ENCODE measurements around the gene FES.

DNA sequence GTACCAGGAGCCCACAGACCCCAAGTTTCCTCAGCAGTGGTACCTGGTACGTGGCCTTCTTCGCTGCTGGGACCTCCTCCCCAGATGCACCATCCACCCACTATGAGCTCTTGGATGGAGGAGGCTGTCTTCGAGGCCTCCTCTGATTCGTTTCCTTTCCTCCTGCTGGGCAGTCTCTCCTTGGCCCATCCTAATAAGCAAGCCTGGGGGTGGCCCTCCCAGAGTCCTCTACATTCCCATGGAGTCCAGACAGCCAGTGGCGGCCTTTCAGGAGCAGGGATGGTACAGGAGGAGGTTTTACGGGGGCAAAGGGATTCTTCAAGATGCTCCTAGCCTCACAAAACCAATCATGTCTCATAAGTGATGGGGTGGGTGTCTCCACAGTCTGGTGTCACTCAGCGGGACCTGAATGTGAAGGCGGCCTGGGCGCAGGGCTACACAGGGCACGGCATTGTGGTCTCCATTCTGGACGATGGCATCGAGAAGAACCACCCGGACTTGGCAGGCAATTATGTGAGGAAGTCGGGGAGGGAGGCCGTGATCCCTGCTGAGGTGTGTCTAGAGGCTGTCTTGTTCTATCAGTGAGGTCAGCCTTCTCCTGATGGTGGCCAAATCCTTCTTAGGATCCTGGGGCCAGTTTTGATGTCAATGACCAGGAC lies 7.7 kb upstream of the FES start:
- TF ChIP-seq, protein P1, sequence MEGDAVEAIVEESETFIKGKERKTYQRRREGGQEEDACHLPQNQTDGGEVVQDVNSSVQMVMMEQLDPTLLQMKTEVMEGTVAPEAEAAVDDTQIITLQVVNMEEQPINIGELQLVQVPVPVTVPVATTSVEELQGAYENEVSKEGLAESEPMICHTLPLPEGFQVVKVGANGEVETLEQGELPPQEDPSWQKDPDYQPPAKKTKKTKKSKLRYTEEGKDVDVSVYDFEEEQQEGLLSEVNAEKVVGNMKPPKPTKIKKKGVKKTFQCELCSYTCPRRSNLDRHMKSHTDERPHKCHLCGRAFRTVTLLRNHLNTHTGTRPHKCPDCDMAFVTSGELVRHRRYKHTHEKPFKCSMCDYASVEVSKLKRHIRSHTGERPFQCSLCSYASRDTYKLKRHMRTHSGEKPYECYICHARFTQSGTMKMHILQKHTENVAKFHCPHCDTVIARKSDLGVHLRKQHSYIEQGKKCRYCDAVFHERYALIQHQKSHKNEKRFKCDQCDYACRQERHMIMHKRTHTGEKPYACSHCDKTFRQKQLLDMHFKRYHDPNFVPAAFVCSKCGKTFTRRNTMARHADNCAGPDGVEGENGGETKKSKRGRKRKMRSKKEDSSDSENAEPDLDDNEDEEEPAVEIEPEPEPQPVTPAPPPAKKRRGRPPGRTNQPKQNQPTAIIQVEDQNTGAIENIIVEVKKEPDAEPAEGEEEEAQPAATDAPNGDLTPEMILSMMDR (IDR thresholded peaks at IDR 0.05), result no peak
- TF ChIP-seq POLR2AphosphoS5 (IDR thresholded peaks at IDR 0.05), result no peak
- TF ChIP-seq POLR2A (IDR thresholded peaks at IDR 0.05), result no peak
